Activated CD8-positive, alpha-beta T cell treated with anti-CD3 and anti-CD28 coated beads, Interleukin-2, amount 10 ng/mL, durations not matched to agents 7 days and 5 days (primary cell): ENCODE data around the gene PLEKHA5. TPM values are rescaled to one million over a fixed set of nuclear protein-coding genes. Genes with fewer than 3 reads are reported as not detected.

Experiments used
- ATAC-seq: fragments of 150-1000 bp; cut with Tn5 transposase; one replicate; pipeline ENCODE4 v1.10.0; 2021; ENCODE audit warnings: moderate library complexity
- CTCF ChIA-PET: fragments of 350-600 bp; sonication (Branson Sonifier 250); formaldehyde crosslinking; loops from one replicate; lab custom pipeline; 2021; ENCODE audit warnings: antibody characterized with exemption; lab: Charles Lee
- POLR2A ChIA-PET: fragments of 350-600 bp; sonication (Branson Sonifier 250); formaldehyde crosslinking; loops from one replicate; lab custom pipeline; 2021; ENCODE audit warnings: antibody characterized with exemption; lab: Charles Lee
- DNase-seq: peaks from one replicate; pipeline ENCODE4 v3.0.0-alpha.2; 2020
- H3K27ac Mint-ChIP-seq: one replicate; pipeline ENCODE4 v1.8.0; 2021; ENCODE audit warnings: mild to moderate bottlenecking, mixed read lengths
- H3K27me3 Mint-ChIP-seq: one replicate; pipeline ENCODE4 v1.8.0; 2021; ENCODE audit warnings: low read depth, mixed read lengths
- H3K36me3 Mint-ChIP-seq: one replicate; pipeline ENCODE4 v1.8.0; 2021; ENCODE audit warnings: low read depth, mixed read lengths
- H3K4me1 Mint-ChIP-seq: one replicate; pipeline ENCODE4 v1.8.0; 2021; ENCODE audit warnings: low read depth, mixed read lengths
- H3K4me3 Mint-ChIP-seq: one replicate; pipeline ENCODE4 v1.8.0; 2021; ENCODE audit warnings: mild to moderate bottlenecking, mixed read lengths
- H3K9me3 Mint-ChIP-seq: one replicate; pipeline ENCODE4 v1.8.0; 2022; ENCODE audit warnings: mixed read lengths; ENCODE audit not compliant: insufficient read depth
- total RNA-seq, 2 experiments: library from RNA; stranded (reverse); gene quantifications; one replicate each; pipeline ENCODE4 v1.2.3, GENCODE V29; 2021

PLEKHA5 gene
- total RNA-seq, 2 experiments from 2014 or later: 3.4 to 3.7 TPM

GRCh38 chr12:19194963-19195362 is 65.4 kb downstream of the PLEKHA5 start:
- Mint-ChIP-seq H3K4me3 (no peak overlapping the region), H3K27me3 (no peaks in the 10 kb centered on the region), H3K36me3 (no peaks in the 10 kb centered on the region), H3K4me1 (no peaks in the 10 kb centered on the region), H3K27ac (no peak overlapping the region), H3K9me3 (no peaks in the 10 kb centered on the region)
- POLR2A ChIA-PET: no interaction called here
- CTCF ChIA-PET: interaction anchor here (1.2 kb wide), 1 partner anchor 9 kb away, joined by 5 read pairs; no protein-coding TSS in a partner anchor
- ATAC-seq (no peak), DNase-seq (no peak)

GRCh38 chr12:19196959-19197630 is 67.6 kb downstream of the PLEKHA5 start:
- POLR2A ChIA-PET: no interaction called here
- Mint-ChIP-seq H3K9me3 (no peaks in the 10 kb centered on the region), H3K4me1 (no peaks in the 10 kb centered on the region), H3K27me3 (no peaks in the 10 kb centered on the region), H3K4me3 (no peak overlapping the region), H3K36me3 (no peaks in the 10 kb centered on the region), H3K27ac (no peak overlapping the region)
- DNase-seq (no peak), ATAC-seq (no peak)
- CTCF ChIA-PET: interaction anchor here (2.0 kb wide), 1 partner anchor 11 kb away, joined by 6 read pairs; no protein-coding TSS in a partner anchor

GRCh38 chr12:19198272-19198671 is 68.7 kb downstream of the PLEKHA5 start:
- ATAC-seq (no peak), DNase-seq (no peak)
- POLR2A ChIA-PET: no interaction called here
- Mint-ChIP-seq H3K27me3 (no peaks in the 10 kb centered on the region), H3K4me3 (no peak overlapping the region), H3K9me3 (no peaks in the 10 kb centered on the region), H3K36me3 (no peaks in the 10 kb centered on the region), H3K27ac (no peak overlapping the region), H3K4me1 (no peaks in the 10 kb centered on the region)
- CTCF ChIA-PET: interaction anchor here (2.0 kb wide), 1 partner anchor 12 kb away, joined by 6 read pairs; no protein-coding TSS in a partner anchor

- ATAC-seq (no peak), DNase-seq (no peak)
- H3K27ac Mint-ChIP-seq: no peak overlapping the region
- CTCF ChIA-PET: interaction anchor here (1.4 kb wide), 1 partner anchor 13 kb away, joined by 4 read pairs; no protein-coding TSS in a partner anchor
- H3K4me1 Mint-ChIP-seq: no peaks in the 10 kb centered on the region
- H3K36me3 Mint-ChIP-seq: no peaks in the 10 kb centered on the region
- POLR2A ChIA-PET: interaction anchor here (0.5 kb wide), 1 partner anchor 101 kb away, joined by 3 read pairs; no protein-coding TSS in a partner anchor
- no peak overlapping the region for H3K4me3 Mint-ChIP-seq
- no peaks in the 10 kb centered on the region for H3K27me3 Mint-ChIP-seq
- no peaks in the 10 kb centered on the region for H3K9me3 Mint-ChIP-seq
These were observed 69.8 kb downstream of the PLEKHA5 start for GRCh38 chr12:19199332-19199731.

- ChIA-PET CTCF (interaction anchor here (0.7 to 1.4 kb wide), 2 partner anchors 14 kb away, joined by 3 to 4 read pairs; no protein-coding TSS in a partner anchor), POLR2A (no interaction called here)
- Mint-ChIP-seq H3K4me3 (no peak overlapping the region), H3K27me3 (no peaks in the 10 kb centered on the region), H3K9me3 (no peaks in the 10 kb centered on the region), H3K27ac (no peak overlapping the region), H3K4me1 (no peaks in the 10 kb centered on the region), H3K36me3 (no peaks in the 10 kb centered on the region)
- DNase-seq (no peak), ATAC-seq (no peak)
These were observed 70.7 kb downstream of the PLEKHA5 start for GRCh38 chr12:19200261-19200660.

GRCh38 chr12:19201661-19202060 is 72.1 kb downstream of the PLEKHA5 start:
- Mint-ChIP-seq H3K4me1 (no peaks in the 10 kb centered on the region), H3K4me3 (no peak overlapping the region), H3K27ac (no peak overlapping the region), H3K36me3 (no peaks in the 10 kb centered on the region), H3K9me3 (no peaks in the 10 kb centered on the region), H3K27me3 (no peaks in the 10 kb centered on the region)
- ChIA-PET CTCF (no interaction called here), POLR2A (no interaction called here)
- DNase-seq (no peak), ATAC-seq (no peak)

GRCh38 chr12:19203013-19203412 is 73.5 kb downstream of the PLEKHA5 start:
- no peaks in the 10 kb centered on the region for H3K9me3 Mint-ChIP-seq
- H3K4me3 Mint-ChIP-seq: no peak overlapping the region
- ATAC-seq (no peak), DNase-seq (no peak)
- no peak overlapping the region for H3K27ac Mint-ChIP-seq
- no peaks in the 10 kb centered on the region for H3K27me3 Mint-ChIP-seq
- ChIA-PET POLR2A (no interaction called here), CTCF (no interaction called here)
- no peaks in the 10 kb centered on the region for H3K4me1 Mint-ChIP-seq
- H3K36me3 Mint-ChIP-seq: no peaks in the 10 kb centered on the region

- ChIA-PET POLR2A (no interaction called here), CTCF (no interaction called here)
- no peak overlapping the region for H3K4me3 Mint-ChIP-seq
- H3K27me3 Mint-ChIP-seq: no peaks in the 10 kb centered on the region
- no peaks in the 10 kb centered on the region for H3K4me1 Mint-ChIP-seq
- ATAC-seq: no peak
- no peaks in the 10 kb centered on the region for H3K36me3 Mint-ChIP-seq
- DNase-seq: no peak
- H3K27ac Mint-ChIP-seq: no peak overlapping the region
- H3K9me3 Mint-ChIP-seq: no peaks in the 10 kb centered on the region
These were observed 74.3 kb downstream of the PLEKHA5 start for GRCh38 chr12:19203539-19204506.

GRCh38 chr12:19205120-19205519 is 75.6 kb downstream of the PLEKHA5 start:
- no peaks in the 10 kb centered on the region for H3K9me3 Mint-ChIP-seq
- CTCF ChIA-PET: no interaction called here
- no peak for ATAC-seq
- no peaks in the 10 kb centered on the region for H3K36me3 Mint-ChIP-seq
- H3K4me1 Mint-ChIP-seq: no peaks in the 10 kb centered on the region
- DNase-seq: no peak
- POLR2A ChIA-PET: no interaction called here
- H3K27me3 Mint-ChIP-seq: no peaks in the 10 kb centered on the region
- no peak overlapping the region for H3K27ac Mint-ChIP-seq
- no peak overlapping the region for H3K4me3 Mint-ChIP-seq

- DNase-seq (no peak), ATAC-seq (no peak)
- Mint-ChIP-seq H3K27ac (no peak overlapping the region), H3K4me3 (no peak overlapping the region), H3K4me1 (no peaks in the 10 kb centered on the region), H3K36me3 (no peaks in the 10 kb centered on the region), H3K27me3 (no peaks in the 10 kb centered on the region), H3K9me3 (no peaks in the 10 kb centered on the region)
- CTCF ChIA-PET: no interaction called here
- POLR2A ChIA-PET: no interaction called here
These were observed 77.1 kb downstream of the PLEKHA5 start for GRCh38 chr12:19206493-19207077.

GRCh38 chr12:19208456-19208855 is 78.9 kb downstream of the PLEKHA5 start:
- Mint-ChIP-seq H3K4me3 (no peak overlapping the region), H3K27ac (no peak overlapping the region), H3K27me3 (no peaks in the 10 kb centered on the region), H3K36me3 (no peaks in the 10 kb centered on the region), H3K4me1 (no peaks in the 10 kb centered on the region), H3K9me3 (no peaks in the 10 kb centered on the region)
- no peak for DNase-seq
- POLR2A ChIA-PET: no interaction called here
- CTCF ChIA-PET: interaction anchor here (1.4 kb wide), 1 partner anchor 22 kb away, joined by 4 read pairs; no protein-coding TSS in a partner anchor
- no peak for ATAC-seq
